HG02759 (cell line): Measurements from ENCODE around the gene RASGRP2.

Source experiments
- ATAC-seq: cut with Tn5 transposase; IDR thresholded peaks from one replicate; pipeline ENCODE4 v1.9.1; 2021; ENCODE audit warnings: mild to moderate bottlenecking, moderate library complexity; ENCODE audit not compliant: unreplicated experiment

The RASGRP2 gene

DNA sequence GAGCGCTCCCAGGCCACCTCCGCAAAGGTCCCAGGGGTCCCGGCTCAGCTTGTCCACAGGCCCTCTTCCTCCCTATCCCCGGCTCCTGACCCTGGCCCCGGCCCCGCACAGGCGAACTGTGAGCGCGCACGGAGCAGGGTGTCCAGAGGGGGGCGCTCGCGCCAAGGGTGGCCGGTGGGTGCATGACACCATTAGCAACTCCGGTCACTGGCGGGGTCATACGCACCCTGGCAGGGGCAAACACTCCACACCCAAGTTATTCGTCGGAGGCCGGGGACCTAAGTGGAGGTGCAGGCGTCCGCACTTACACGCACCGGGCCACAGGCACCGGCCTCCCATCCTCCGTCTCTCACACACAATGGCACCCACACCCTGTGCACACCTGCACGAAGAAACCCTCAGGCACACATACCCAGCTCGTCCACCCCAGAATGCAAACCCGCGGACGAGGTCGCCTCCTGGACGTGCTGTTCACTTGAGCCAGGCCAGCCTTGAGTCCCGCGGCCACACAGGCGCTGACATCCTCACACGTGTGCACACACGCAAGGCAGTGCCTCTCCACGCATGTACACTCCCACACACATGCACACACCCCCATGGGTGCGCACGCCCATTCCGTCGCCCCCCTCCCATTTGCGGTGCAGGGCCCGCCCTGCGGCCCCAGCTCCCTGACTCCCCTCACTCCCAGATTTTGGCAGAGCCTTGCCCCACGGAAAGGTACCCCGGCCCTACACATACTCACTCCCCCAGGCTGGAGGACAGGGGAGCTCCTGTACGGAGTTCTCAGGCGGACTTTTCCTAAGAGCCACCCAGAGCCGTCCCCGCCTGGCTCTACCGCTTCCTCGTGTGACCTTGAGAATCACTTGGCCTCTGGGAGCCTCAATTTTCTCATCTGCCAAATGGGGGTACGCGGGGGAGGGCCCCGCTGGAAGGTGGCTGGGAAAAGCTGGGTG, at the start of gene RASGRP2:
TSS of gene RASGRP2 (minus strand) at position 552 of the 953 bp plus-strand sequence. CDS start 1,276 bp downstream, outside the sequence.
- no peak for ATAC-seq

- no peak for ATAC-seq
Measured at GRCh38 chr11:64792482-64792881, 48.5 kb upstream of the RASGRP2 start.

GRCh38 chr11:64791781-64792291, 47.9 kb upstream of the RASGRP2 start:
- no peak for ATAC-seq

GRCh38 chr11:64790205-64791095, 46.5 kb upstream of the RASGRP2 start:
- no peak for ATAC-seq

DNA sequence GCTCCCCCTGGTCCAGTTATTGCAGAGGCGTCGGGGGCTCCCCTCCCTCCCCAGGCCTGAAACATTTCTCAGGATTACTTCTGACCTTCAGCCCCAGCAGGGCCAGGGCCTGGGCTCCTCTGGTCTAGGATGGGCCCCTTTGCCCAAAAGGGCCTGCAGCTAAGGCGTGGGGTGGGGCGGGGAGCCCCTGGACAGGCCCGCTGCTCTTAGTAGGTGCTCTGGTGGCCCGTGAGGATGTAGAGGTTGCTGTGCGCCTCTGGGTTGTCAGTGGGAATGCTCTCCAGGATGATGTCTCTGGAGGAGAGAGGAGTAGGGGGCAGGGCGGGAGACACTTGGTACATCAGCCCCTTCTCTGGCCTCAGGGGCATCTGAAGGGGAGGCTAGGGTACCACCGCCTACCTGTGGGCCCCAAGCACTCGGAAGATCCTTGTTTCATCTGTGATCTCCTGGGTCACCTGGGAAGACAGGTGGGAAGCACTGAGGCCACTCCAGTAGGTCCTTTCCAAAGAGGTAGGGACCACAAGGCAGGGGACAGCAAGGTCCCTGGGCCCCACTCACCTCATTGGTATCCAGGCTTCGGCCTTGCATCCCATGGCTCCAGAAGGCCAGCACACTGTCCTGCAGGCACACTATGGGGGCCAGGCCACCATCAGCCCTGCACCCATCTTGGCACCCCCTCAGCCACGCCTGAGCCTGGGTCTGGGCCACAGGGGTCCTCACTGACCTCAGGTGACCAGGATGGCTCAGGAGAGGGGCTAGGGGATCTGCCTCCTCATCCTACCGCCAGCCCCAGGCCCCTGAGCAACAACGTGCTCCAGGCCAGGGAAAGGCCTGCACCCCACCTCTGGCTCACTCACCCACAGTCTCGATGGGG, 45.6 kb upstream of the RASGRP2 start:
- ATAC-seq = no peak

DNA sequence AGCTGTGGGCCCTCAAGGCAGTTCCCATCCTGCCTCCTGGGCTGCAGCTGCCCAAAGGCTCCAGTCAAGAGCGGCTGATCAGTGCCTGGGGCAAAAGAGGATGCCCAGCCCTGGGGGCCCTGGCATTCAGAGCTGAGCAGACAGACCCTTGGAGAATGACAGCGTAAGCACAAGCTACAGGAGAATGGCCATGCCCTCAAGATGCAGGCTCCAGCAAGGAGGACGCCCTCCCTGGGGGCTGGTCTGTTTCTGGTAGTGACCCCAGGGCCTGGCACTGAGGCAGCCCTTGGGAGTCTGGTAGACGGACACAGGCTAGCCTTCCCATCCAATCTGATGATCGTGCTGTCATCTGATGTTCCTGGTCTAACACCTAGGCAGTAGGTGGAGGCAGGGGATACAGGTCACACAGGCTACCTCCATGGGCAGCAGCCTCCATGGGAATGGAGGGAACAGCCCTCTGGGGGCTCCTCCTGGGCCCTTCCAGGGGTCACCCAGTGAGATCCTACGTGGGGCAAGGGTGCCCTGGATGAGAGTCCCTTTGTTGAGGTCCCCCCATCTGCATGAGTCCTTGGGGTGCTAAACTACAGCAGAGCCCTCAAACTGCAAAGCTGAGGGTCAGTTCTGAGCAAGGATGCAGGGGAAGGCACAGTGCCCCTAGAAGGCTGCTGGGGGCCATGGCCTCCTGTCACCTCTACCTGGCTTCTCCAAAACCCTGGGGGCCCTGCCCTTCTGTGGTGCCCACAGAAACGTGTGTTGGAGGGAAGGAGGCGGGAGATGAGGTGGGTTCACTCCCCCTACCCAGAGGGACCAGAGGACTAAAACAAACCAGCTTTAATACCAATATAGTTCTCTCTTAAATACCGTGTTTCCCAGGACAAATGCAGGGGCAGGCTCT, 44.6 kb upstream of the RASGRP2 start:
- ATAC-seq = no peak

GRCh38 chr11:64787526-64788320, 43.8 kb upstream of the RASGRP2 start:
- no peak for ATAC-seq

DNA sequence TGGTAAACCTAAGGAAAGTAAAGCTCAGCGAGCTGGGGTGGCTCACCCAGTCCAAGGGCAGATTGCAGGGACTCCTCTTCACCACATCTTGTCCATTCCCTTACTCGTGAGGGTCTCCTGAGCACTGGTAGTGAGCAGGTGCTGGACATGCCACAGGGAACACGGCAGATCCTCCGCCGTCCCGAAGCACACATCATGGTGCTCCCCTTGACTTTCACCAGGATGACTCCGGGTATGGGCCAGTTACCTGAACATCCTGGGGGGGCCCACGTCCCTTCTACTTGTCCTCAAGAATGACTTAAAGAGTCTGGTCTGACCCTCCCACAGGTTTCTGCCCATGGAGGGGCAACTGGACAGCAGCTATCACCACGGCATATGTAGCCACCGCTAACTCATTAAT, 42.4 kb upstream of the RASGRP2 start:
- no peak for ATAC-seq

DNA sequence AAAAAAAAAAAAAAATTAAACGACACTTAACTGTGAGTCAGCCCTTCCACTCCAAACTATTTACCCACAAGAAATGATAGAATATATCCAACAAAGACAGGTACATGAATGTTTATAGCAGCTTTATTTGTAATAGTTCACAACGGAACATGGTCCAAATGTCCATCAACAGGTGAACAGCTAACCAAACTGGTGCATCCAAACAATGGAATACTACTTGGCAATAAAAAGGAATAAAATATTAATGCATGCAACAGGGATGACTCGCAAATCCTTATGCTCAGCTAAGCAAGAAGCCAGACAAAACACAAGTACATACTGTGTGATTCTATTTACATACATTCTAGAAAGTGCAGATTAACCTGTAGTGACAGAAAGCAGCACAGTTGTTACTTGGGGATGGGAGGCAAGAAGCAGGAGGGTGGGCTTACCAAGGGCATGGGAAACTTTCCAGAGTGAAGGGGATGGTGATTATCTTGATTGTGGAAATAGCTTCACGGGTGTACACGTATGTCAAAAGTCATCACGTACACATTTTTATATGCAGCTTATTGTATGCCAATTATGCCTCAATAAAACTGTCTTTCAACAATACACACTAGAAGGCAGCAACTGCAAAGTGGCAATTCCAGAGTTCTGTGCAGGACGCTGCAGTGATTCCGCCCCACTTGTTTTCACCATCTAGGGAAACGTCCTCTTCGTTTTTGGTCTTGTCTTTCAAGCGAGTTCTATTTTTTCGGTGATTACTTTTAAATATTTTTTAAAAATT, 41.1 kb upstream of the RASGRP2 start:
- no peak for ATAC-seq

GRCh38 chr11:64778473-64779298, 34.7 kb upstream of the RASGRP2 start, which contains the start of gene SF1:
Gene SF1 (minus strand): TSS chr11:64778542. CDS start chr11:64778392, 150 bp downstream.
- peak; percentile 83 for ATAC-seq

GRCh38 chr11:64778223-64778472, 34.2 kb upstream of the RASGRP2 start:
- peak; percentile 23 for ATAC-seq

DNA sequence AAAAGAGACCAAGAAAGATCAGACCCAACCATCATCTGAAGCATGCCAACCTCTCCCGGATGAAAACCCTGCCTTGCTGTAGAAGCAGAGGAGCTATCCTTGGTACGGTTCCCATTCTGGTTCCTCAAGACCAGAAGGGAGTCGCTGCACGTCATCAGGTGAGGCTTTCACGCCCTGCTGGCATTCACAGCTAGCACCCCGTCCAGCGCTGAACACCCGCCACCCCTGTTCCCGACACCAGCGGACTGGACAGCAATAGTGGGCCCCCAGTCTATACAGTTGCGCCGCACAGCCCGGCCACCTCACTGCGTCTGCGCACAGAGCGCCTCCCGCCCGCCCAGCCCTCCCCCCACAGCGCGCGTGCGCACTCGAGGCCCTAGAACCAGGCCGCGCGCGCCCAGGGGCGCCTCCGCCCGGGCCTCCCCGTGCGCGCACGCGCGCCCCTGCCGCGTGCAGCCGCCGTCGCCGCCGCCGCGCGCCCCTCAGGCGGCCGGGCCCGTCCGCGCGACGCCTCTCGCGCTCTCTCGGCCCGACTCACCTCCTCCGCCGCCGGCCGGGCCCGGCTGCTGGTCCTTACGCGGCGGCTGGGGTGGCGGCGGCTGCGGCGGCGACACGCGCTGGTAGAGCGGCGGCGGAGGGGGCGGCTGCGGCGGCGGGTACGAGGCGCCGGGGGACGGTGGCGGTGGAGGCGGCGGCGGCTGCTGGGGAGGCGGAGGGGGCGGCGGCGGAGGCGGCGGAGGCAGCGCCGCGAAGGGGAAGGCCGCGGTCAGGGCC, 33.7 kb upstream of the RASGRP2 start:
- ATAC-seq = peak; percentile 31

- no peak for ATAC-seq
Measured at GRCh38 chr11:64776875-64777274, 32.9 kb upstream of the RASGRP2 start.

GRCh38 chr11:64776425-64776824, 32.5 kb upstream of the RASGRP2 start:
- no peak for ATAC-seq

- ATAC-seq = no peak
Measured at GRCh38 chr11:64774144-64774543, 30.2 kb upstream of the RASGRP2 start.

DNA sequence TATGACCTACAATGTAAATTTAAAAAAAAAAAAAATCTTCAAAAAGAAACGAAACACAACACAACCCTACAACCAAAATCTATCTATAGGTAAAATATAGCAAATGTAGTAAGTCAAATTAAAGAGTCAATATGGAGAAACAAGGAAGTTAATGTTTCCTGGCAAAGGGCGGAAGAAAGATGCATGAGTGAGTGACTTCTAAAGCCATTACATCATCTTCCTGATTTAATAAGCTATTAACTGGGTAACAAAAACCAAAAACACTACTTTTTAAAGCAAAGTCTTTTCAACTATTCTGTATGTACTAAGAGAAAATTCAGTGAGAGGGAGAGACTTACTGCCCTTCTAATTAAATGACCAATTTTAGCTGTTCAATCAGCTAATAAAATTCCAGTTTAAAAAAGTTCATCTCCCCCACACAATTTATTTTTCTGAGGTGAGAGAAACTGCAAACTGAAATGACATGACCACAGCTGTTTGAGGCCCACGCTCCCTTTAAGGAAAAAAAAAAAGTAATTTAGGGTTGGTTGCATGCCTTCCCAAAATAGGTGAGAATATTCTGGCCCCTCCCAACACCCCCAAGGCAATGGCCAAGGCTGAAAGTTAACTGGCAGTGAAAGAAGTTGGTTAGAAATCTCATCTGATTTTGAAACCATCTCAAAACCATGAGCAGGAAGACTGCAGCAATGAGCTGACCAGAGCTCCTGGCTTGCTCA, 28.5 kb upstream of the RASGRP2 start:
- no peak for ATAC-seq
